Activated naive CD4-positive, alpha-beta T cell treated with anti-CD3 and anti-CD28 coated beads, Interleukin-2, amount 50 U/mL, for 72 hours (primary cell): ENCODE data around the gene C16orf89. TPM values are rescaled to one million over a fixed set of nuclear protein-coding genes. Genes with fewer than 3 reads are reported as not detected.
"Not testable (repeated sequence)": the region's sequence is repeated elsewhere in the genome, so short reads cannot be mapped to it uniquely, and the experiment has no call there.

Experiments
- ATAC-seq, 2 donors: fragments of 150-1000 bp; cut with Tn5 transposase; 2 replicates each; pipeline ENCODE4 v1.10.0; 2021; ENCODE audit warnings: mild to moderate bottlenecking in 2 of 2, moderate library complexity in 2 of 2
- DNase-seq, 2 donors: peaks; one replicate each; pipeline ENCODE4 v3.0.0; 2021 to 2022; ENCODE audit warnings: low spot score in 2 of 2
- H3K27ac Mint-ChIP-seq, 2 donors: one replicate each; pipeline ENCODE4 v1.8.0; 2022; ENCODE audit warnings: mild to moderate bottlenecking in 2 of 2, mixed read lengths in 2 of 2
- H3K36me3 Mint-ChIP-seq, 2 donors: one replicate each; pipeline ENCODE4 v1.8.0; 2022; ENCODE audit warnings: mixed read lengths in 2 of 2
- H3K9me3 Mint-ChIP-seq, 2 donors: one replicate each; pipeline ENCODE4 v1.8.0; 2022; ENCODE audit warnings: mixed read lengths in 2 of 2
- total RNA-seq, 2 donors: library from RNA; stranded (reverse); gene quantifications; one replicate each; pipeline ENCODE4 v1.2.3, GENCODE V29; 2022

C16orf89 gene
- total RNA-seq, 2 donors from 2014 or later, result not detected

DNA sequence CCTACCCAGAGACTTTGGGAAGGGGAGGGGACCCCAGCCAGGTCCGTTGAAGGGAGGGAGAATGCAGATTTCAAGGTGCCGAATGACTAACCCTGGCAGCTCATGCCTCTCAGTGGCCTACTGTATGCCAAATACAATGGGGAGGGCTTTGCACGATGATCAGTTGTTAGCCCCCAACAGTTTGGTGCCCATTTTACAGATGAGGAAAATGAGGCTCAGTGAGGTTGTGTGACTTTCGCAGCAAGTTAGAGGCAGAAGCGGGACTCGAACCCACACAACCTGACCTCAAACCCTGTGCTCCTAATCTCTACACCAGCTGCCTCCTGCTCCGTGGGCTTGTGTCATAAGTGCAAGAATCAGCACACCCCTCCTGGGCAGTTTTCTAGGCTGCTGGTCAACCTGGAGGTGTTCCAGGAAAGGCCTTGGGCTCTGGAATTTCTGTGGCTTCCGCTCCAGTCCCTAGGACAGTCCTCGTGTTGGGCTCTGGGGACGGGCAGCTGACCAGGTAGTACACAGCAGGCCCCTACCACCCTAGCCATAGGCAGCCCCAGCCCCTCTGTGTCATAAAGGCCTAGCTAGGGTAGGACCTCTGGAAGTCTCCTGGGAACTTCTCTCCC lies 20.1 kb downstream of the C16orf89 start:
- H3K27ac Mint-ChIP-seq, result no peak overlapping the region
- H3K9me3 Mint-ChIP-seq, result peaks cover 0 to 6% of the 10 kb centered on the region in 2 donors
- H3K36me3 Mint-ChIP-seq, result peaks cover 0 to 4% of the 10 kb centered on the region in 2 donors

DNA sequence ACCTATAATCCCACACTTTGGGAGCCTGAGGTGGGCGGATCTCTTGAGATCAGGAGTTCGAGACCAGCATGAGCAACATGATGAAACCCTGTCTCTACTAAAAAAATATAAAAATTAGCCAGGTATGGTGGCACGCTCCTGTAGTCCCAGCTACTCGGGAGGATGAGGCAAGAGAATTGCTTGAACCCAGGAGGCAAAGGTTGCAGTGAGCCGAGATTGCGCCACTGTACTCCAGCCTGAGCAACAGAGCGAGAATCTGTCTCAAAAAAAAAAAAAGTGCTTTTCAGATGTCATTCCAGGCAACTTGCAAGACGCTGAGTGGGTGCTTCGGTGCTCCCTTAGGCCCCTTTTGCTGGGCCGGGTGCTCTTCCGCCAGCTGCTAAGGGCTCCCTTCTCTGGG lies 21.2 kb downstream of the C16orf89 start:
- not testable (repeated sequence) for H3K9me3 Mint-ChIP-seq, H3K36me3 Mint-ChIP-seq, H3K27ac Mint-ChIP-seq, ATAC-seq, DNase-seq

More for the DNA sequence above, 20.1 kb downstream of the C16orf89 start:
- no peak for DNase-seq
- no peak for ATAC-seq

DNA sequence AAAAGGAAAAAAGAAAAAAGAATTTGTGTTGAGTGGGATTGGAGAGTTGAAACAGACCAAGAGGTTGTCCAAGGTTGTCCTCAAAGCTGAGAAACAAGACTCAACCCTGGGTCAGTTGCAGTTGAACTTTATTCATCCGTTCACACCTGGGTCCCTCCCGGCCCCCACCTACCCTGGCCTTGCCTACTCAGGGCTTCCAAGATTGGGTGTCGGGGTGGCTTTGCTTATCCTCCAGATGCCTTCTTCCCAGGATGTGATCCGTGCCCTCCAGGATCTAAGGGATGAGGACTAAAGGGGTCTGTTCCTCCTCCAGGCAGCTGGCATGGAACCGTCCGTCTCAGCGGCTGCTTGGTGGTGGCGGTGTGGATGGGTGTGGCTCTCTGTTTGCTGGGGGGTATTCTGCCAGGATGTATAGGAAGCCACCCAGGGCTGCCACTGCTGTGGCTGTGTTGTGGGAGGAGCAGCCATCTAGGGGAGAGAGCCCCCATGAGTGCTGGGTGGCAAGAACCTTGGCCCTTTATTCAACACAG lies 21.7 kb downstream of the C16orf89 start:
- DNase-seq (no peak), ATAC-seq (no peak)
- Mint-ChIP-seq H3K9me3 (no peaks in the 10 kb centered on the region), H3K36me3 (peaks cover 0 to 4% of the 10 kb centered on the region in 2 donors), H3K27ac (no peak overlapping the region)

DNA sequence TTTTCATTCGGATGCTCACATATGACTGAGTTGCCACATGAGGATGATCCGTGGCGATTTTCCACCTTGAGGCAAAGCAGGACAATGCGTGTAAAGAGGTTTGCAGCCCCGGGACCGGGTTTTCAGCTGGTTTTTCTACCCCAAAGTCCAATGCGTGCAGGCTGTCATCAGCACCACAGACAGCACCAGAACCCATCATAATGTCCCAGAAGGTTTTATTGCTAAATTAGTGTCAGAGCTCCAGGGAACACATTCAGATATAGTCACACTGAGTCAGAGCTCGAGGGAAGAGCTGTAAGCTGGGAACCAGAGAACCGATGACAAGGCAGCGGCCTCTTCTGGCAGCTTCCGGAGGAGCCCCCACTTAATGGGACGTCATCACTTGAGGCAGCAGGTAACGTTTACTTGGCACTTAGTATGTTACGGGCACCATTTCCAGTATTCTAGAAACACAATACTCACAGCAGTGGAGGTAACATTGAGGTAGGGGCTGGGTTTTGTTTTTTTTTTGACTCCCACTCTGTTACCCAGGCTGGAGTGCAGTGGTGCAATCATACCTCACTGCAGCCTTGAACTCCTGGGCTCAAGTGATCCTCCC lies 23.1 kb downstream of the C16orf89 start:
- H3K9me3 Mint-ChIP-seq, result no peaks in the 10 kb centered on the region
- peaks cover 0 to 4% of the 10 kb centered on the region in 2 donors for H3K36me3 Mint-ChIP-seq
- ATAC-seq (no peak), DNase-seq (no peak)
- H3K27ac Mint-ChIP-seq, result no peak overlapping the region

DNA sequence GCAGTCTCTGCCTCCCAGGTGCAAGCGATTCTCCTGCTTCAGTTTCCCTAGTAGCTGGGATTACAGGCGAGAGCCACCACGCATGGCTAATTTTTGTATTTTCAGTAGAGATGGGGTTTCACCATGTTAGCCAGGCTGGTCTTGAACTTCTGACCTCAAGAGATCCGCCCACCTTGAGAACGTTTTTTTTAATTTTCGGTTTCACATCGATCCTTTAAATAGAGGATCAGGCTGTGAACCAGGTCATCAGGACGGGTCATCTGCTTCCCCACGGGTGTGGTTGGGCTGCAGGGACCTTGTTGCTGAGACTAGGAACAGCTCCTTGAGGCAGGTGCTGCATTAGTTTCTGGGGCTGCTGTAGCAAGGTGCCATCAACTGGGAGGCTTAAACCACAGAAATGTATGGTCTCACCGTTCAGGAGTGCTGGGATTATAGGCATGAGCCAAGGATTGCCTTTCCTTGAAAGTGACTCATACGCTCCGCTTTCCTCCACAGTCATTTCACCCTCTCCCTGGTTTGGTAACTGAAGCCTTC lies 24.1 kb downstream of the C16orf89 start:
- ATAC-seq (no peak), DNase-seq (no peak)
- Mint-ChIP-seq H3K27ac (peak overlapping the region in 1 of 2 donors; percentile 60), H3K36me3 (peaks cover 0 to 1% of the 10 kb centered on the region in 2 donors), H3K9me3 (no peaks in the 10 kb centered on the region)

DNA sequence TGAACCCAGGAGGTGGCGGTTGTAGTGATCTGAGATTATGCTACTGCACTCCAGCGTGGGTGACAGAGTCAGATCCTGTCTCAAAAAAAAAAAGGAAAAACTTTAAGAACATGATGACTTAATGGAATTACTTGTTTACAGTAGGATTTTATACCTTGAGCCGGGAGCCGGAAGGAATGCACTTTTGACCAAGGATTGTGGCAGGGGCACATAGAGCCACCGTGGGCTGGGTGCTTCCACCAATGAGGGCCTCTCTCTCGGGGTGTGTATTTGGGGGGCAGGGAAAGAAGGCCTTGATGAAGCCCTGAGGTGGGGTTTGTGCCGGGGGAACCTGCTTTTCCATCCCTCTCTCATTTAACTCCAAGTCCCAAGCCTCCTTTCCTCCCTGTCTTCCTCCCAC lies 25.3 kb downstream of the C16orf89 start:
- DNase-seq (no peak), ATAC-seq (no peak)
- Mint-ChIP-seq H3K27ac (peak overlapping the region in 1 of 2 donors; percentile 60), H3K36me3 (no peaks in the 10 kb centered on the region), H3K9me3 (no peaks in the 10 kb centered on the region)

DNA sequence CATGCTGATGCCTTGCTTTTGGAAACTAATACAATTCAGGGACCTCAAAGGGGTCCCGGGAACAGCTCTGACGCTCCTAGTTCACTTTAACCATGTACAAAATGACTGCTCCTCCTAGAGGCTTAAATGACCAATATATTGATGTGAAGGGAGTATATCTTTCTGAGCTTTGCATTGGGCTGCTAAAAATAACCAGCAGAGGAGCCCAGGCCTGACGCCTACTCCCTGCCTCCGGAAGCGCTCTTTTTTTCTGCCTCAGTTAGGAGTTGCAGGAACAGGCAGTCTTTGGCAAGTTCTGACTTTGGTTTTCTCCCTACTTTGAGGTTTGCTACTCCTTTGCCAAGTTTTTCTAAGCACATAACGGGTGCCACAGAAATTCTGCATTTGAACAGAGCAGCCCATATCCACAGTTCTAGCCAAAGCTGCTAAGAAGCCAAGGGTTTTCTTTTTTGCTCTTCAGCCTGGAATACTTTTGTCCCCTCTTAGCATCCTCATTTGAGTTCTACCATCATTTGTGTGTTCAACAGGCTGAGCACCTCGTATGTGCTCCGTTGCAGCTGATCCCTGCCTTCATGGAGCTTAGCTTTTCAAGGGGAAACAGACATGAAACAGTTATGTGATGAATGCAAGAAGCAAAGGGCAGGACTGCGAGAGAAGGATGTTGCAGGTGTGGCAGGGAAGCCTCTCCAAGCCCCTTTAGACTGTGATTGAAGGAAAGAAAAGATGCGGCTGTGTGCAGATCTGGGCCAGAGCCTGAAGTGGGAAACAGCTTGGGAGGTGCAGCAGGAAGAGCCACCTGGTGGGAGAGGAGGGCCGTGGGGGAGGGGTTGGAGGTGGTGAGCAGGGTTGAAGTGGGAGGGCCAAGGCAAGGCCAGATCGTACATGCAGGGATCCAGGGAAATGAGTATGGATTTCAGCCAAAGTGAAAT lies 29.3 kb downstream of the C16orf89 start:
- Mint-ChIP-seq H3K9me3 (no peaks in the 10 kb centered on the region), H3K27ac (no peak overlapping the region), H3K36me3 (no peaks in the 10 kb centered on the region)
- ATAC-seq, result no peak
- DNase-seq, result no peak

DNA sequence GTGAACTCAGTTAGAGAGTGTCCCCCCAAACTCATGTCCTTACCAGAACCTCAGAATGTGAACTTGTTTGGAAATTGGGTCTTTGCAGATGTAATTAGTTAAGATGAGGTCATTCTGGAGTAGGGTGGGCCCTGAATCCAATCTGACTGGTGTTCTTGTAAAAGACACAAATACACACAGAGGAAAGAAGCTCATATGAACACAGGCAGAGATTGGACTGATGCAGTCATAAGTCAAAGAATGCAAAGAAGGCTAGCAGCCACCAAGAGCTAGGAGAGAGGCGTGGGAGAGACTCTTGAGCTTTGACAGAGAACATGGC lies 29.9 kb downstream of the C16orf89 start:
- ATAC-seq, result no peak
- no peak for DNase-seq
- Mint-ChIP-seq H3K9me3 (no peaks in the 10 kb centered on the region), H3K27ac (peak overlapping the region in 1 of 2 donors; percentile 16), H3K36me3 (no peaks in the 10 kb centered on the region)

DNA sequence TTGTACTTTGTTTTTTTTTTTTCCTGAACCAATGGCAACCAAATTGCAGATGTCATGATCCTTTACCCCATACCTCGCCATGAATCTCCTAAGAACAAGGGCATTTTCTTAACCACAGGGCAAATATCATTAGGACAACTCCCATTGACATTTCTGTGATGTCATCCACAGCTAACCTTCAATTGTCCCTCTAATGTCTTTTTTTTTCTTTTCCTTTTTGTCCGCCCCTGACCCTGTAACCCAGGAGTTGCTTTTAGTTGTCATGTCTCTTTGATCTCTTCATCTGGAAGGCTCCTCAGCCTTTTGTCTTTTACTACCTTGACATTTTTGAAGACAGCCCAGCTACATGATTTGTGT lies 31.6 kb downstream of the C16orf89 start:
- H3K27ac Mint-ChIP-seq, result peak overlapping the region; percentile 84 to 95
- ATAC-seq (peak in 1 of 2 donors; percentile 1), DNase-seq (no peak)
- H3K36me3 Mint-ChIP-seq, result no peaks in the 10 kb centered on the region
- no peaks in the 10 kb centered on the region for H3K9me3 Mint-ChIP-seq

DNA sequence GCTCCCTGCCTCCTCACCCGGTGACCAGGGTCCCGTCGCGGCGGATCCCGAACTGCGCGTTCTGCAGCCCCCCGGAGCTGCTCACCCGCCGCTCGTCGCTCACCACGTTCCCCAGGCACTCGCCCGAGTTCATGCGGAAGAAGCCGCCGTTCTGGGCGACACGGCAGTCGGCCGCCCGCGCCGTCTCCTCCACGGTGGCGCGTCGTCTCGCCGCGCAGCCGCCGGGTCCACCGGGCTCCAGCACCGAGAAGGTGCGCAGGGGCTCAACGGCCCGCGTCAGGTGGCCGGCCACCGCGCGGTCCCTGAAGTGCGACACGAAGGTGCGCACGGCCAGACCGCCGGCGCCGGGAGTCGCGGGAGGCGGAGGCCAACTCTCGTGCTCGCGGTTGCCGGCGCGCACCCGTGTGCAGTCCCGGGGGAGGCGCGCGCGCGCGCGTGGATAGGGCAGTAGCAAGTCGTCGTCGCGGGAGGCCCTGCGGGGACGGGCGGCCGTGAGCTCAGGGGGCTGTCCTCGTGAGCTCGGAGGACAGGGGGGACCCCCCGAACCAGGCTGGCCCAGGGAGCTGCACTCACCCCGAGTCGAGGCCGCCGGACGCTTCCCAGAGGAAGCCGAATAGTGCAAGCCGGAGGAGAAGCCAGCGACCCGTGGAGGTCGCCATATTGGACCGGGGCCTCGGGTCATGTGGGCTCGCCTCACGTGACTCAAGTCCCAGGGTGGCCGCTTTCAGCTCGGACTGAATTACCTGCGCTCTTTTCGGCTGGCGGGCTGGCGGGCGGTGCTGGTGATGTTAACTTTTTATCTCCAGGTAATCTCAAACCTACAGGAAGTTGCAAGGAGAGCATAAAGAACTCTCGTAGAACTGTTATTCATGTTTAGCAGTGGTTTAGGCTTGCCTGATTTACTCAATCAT lies 32.2 kb downstream of the C16orf89 start, which contains the start of gene NAGPA:
Gene NAGPA, minus strand, starts transcription at position 680 of the 911 bp plus-strand sequence. Its CDS starts 21 bp downstream, at position 659.
- H3K9me3 Mint-ChIP-seq, result no peaks in the 10 kb centered on the region
- ATAC-seq, result peak; percentile 96
- no peaks in the 10 kb centered on the region for H3K36me3 Mint-ChIP-seq
- DNase-seq, result peak; percentile 82 to 83
- peak within 1 kb of the TSS; percentile 84 to 95 for H3K27ac Mint-ChIP-seq

DNA sequence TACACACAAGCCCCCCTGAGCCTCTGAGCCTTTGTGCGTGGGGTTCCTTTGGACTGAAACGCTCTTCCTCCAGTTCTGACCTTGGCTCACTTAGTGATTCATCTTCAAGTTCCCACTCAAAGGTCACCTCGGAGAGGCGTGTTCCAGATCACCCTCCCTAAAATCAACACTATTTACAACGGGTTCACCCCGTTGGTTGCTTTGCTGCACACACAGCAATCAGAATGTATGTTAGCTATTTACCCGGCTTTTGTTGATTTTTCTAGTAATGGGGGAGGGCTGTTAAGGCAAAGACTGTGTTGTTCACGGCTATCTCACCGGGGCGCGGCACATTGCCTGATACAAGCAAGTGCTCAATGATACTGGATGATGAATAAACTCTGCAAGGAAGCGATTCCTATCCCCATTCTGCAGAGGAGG lies 33.0 kb downstream of the C16orf89 start:
- no peak for DNase-seq
- H3K36me3 Mint-ChIP-seq, result no peaks in the 10 kb centered on the region

DNA sequence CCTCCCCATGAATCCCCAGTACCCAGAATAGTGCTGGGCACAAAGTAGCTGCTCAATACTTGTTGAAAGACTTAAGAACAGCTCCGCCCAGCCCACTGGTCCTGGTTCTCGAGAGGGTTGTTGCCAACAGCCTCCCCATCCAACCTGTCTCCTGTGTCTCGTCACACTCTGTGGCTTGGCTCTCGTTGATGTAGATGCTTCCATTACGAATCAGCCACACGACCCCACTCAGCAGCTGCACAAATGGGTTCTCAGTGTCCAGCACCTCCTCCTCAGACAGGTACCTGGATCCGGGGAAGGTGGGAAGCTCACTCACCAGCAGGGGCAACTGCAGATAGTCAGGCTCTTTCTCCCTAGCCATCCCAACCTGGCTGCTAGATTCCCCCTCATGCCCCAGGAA lies 34.2 kb downstream of the C16orf89 start:
- Mint-ChIP-seq H3K9me3 (no peaks in the 10 kb centered on the region), H3K36me3 (no peaks in the 10 kb centered on the region), H3K27ac (no peak overlapping the region)
- ATAC-seq (no peak), DNase-seq (no peak)

More for the DNA sequence above, 33.0 kb downstream of the C16orf89 start:
- ATAC-seq, result no peak
- Mint-ChIP-seq H3K9me3 (no peaks in the 10 kb centered on the region), H3K27ac (peak overlapping the region; percentile 72 to 84)

DNA sequence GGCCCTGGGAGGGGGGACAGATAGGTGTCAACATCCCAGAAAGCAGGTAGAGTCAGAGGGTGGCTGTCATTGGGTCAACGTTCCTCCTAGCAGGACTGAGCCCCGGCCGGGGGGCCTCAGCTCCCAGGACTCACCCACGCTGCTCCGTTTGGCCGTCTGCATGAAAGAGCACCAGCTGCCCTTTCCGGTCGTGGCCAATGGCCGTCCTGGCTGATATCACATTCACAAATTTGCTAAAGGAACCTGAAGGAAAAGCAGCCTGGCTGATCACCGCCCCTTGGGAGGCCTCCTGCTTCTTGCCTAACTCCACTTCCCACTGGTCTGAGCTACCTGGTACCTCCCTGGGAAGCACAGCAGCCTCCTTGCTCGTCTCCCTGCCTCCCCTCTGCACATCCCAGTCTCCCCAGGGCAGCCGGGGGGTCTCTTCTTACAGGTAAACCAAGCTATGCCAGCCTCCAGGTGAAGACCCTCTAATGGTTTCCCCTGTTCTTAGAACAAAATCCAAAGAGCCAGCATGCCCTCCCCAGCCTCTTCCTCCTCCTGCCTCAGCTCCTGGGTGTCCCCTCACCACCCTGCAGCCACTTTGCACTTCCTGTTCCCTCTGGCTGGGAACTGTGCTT lies 35.4 kb downstream of the C16orf89 start:
- Mint-ChIP-seq H3K36me3 (no peaks in the 10 kb centered on the region), H3K9me3 (no peaks in the 10 kb centered on the region), H3K27ac (peak overlapping the region in 1 of 2 donors; percentile 45)
- no peak for ATAC-seq
- no peak for DNase-seq

DNA sequence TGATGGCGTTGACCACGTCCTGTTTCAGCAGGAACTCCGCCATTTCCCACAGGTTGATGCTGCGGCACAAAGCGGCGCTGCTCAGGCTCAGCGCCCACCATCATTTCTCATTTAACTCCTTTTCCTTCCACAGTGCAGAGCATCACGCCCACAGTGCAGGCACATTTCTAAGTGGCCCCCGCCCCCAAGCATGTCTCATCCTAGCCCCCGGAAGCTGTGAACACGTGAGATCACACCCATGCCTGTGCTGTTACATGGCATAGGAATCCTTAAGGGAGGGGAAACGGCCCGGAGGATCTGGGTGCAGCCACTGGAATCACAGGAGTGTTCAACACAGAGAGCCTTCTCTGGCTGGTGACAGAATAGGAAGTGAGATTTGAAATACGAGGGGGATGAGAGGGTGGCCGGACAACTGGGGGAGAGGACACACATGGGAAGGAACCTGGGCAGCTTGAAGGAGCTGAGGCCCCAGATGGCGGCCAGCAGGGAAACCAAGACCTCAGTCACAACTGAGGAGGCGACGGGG lies 36.7 kb downstream of the C16orf89 start:
- no peak for ATAC-seq

DNA sequence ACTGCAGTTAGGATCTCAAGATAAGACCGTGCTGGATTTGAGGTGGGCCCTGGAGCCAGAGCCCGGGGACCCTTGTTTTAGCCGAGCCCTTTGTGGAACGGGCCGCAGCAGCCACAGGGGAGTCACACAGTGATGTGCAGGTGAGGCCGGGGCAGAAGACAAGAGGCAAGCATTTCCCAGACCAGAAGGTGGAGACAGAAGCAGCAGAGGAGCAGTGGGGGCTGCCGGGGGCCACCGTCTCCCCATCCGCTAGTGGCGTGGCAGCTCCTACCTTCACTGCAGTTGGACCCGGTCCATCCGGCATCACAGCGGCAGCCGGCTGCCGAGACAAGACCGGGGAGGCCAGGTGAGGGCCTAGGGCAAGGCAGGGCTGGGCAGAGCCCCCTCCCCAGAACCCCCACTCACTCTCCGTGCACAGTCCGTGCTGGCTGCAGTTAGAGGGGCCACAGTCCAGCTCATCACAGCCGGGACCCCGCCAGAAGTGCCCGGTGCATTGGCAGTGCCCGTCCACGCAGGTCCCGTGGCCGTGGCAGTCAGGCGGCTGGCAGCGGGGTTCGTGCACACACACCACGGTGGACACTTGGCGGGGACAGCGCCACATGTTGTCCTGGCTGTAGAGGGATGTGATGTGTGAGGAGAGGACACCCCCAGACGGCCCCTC lies 38.1 kb downstream of the C16orf89 start:
- ATAC-seq (no peak), DNase-seq (no peak)
- peak overlapping the region in 1 of 2 donors; percentile 45 for H3K27ac Mint-ChIP-seq
- no peaks in the 10 kb centered on the region for H3K36me3 Mint-ChIP-seq
- no peaks in the 10 kb centered on the region for H3K9me3 Mint-ChIP-seq

More for the DNA sequence above, 36.7 kb downstream of the C16orf89 start:
- no peak for DNase-seq
- Mint-ChIP-seq H3K36me3 (no peaks in the 10 kb centered on the region), H3K9me3 (no peaks in the 10 kb centered on the region), H3K27ac (no peak overlapping the region)
